HepG2 (cell line): ENCODE measurements around the gene ZBTB25. TPM values are rescaled to one million over a fixed set of nuclear protein-coding genes. Genes with fewer than 3 reads are reported as not detected.
A peak's percentile ranks its signal among the peaks of the same experiment; 100 is the strongest.

Experiments
- ATAC-seq: fragments of 200-7000 bp; cut with Tn5 transposase; 3 replicates; pipeline ENCODE4 v1.9.1; 2020; ENCODE audit warnings: mild to moderate bottlenecking, moderate library complexity
- BruUV-seq: library from RNA; stranded (reverse); fragments of 400-500 nt; replicated peaks from 2 replicates; lab custom pipeline; 2021; lab: Mats Ljungman, UMichigan
- CTCF ChIA-PET: fragments of 300-600 bp; formaldehyde crosslinking; extraction: SDS; loops from one replicate; lab custom pipeline; 2021; ENCODE audit warnings: low total read pairs, inconsistent platforms, low intra/inter-chr PET ratio; lab: Yijun Ruan, JAX
- POLR2A ChIA-PET: fragments of 350-600 bp; sonication (Branson Sonifier 250); formaldehyde crosslinking; loops from one replicate; lab custom pipeline; 2020; ENCODE audit warnings: antibody characterized with exemption, inconsistent platforms; lab: Yijun Ruan, JAX
- DNase-seq: peaks from one replicate; pipeline ENCODE4 v3.0.0-alpha.2; 2015; ENCODE audit warnings: low spot score
- FAIRE-seq: peaks from 3 replicates; lab custom pipeline; 2011; peaks lifted over from hg19 to GRCh38; lab: Jason Lieb, UNC
- H2AFZ ChIP-seq: one replicate; pipeline ENCODE4 v1.6.1; 2011; ENCODE audit warnings: low read length, inconsistent platforms
- H3K27ac ChIP-seq: fragments of 300-600 bp; 3 replicates; pipeline ENCODE4 v1.8.0; 2011; ENCODE audit warnings: mixed run types, mild to moderate bottlenecking, mixed read lengths, low read length, inconsistent platforms; ENCODE audit not compliant: insufficient read depth; ENCODE audit errors: extremely low read length
- H3K27me3 ChIP-seq, 2 experiments: fragments of 200-600 bp in 1 of 2; 2 replicates in 1 of 2; 3 replicates in 1 of 2; pipeline versions ENCODE4 v1.6.0 to v1.8.0; 2011; ENCODE audit warnings: low read length in 2 of 2, mild to moderate bottlenecking in 2 of 2, moderate library complexity in 2 of 2, inconsistent platforms in 1 of 2; ENCODE audit not compliant: insufficient read depth in 2 of 2, control insufficient read depth in 1 of 2
- H3K36me3 ChIP-seq, 2 experiments: fragments of 200-600 bp in 1 of 2; replicated peaks in 1 of 2; 2 replicates in 1 of 2; 3 replicates in 1 of 2; pipeline versions ENCODE4 v1.5.1 to v1.8.0; 2011; ENCODE audit warnings: low read length in 2 of 2, inconsistent platforms in 1 of 2; ENCODE audit not compliant: insufficient read depth in 2 of 2, control insufficient read depth in 1 of 2
- H3K4me1 ChIP-seq: 2 replicates; pipeline ENCODE4 v1.5.1; 2012; ENCODE audit warnings: low read length, inconsistent platforms; ENCODE audit not compliant: insufficient read depth
- H3K4me2 ChIP-seq: 2 replicates; pipeline ENCODE4 v1.6.0; 2011; ENCODE audit warnings: low read depth, low read length, inconsistent platforms
- H3K4me3 ChIP-seq, 3 experiments: fragments of 200-600 bp in 1 of 3; sonication (generic), shearing (Covaris generic) in 1 of 3; replicated peaks in 1 of 3; 2 replicates each; pipeline ENCODE4 v1.5.1; 2011 to 2016; ENCODE audit warnings: low read length in 3 of 3, inconsistent platforms in 2 of 3, low read depth in 2 of 3, mild to moderate bottlenecking in 2 of 3, control low read depth in 1 of 3, mixed read lengths in 1 of 3; ENCODE audit not compliant: insufficient read depth in 1 of 3
- H3K79me2 ChIP-seq: one replicate; pipeline ENCODE4 v1.6.1; 2011; ENCODE audit warnings: low read length, inconsistent platforms; ENCODE audit not compliant: insufficient read depth
- H3K9ac ChIP-seq: 2 replicates; pipeline ENCODE4 v1.6.0; 2011; ENCODE audit warnings: mild to moderate bottlenecking, low read depth, low read length, inconsistent platforms; ENCODE audit not compliant: insufficient read depth
- H3K9me3 ChIP-seq: 2 replicates; pipeline ENCODE4 v1.5.1; 2012; ENCODE audit warnings: mild to moderate bottlenecking, low read length
- H4K20me1 ChIP-seq: 2 replicates; pipeline ENCODE4 v1.6.0; 2011; ENCODE audit warnings: inconsistent platforms, mild to moderate bottlenecking, low read length, moderate library complexity; ENCODE audit not compliant: insufficient read depth
- CC2D1A ChIP-seq: sonication (generic); formaldehyde crosslinking; IDR thresholded peaks from 2 replicates; pipeline ENCODE4 v1.8.1; 2023; ENCODE audit warnings: mild to moderate bottlenecking, missing genetic modification reagents
- CEBPG ChIP-seq: IDR thresholded peaks from 2 replicates; pipeline ENCODE4 v1.6.1; 2016
- EHMT2 ChIP-seq: fragments of 200-600 bp; sonication (generic); IDR thresholded peaks from 2 replicates; pipeline ENCODE4 v1.7.0; 2017; ENCODE audit warnings: antibody characterized with exemption, low read depth, low read length, borderline replicate concordance
- HOXA7 ChIP-seq: sonication (generic); formaldehyde crosslinking; IDR thresholded peaks from 2 replicates; pipeline ENCODE4 v1.8.1; 2022; ENCODE audit warnings: mild to moderate bottlenecking, missing genetic modification reagents, moderate library complexity
- MED8 ChIP-seq: sonication (generic); formaldehyde crosslinking; IDR thresholded peaks from 2 replicates; pipeline ENCODE4 v1.8.1; 2023; ENCODE audit warnings: mild to moderate bottlenecking, missing genetic modification reagents; ENCODE audit not compliant: insufficient replicate concordance
- NONO ChIP-seq, 2 experiments: fragments of 450-650 bp in 1 of 2; sonication (generic) in 1 of 2; formaldehyde crosslinking in 1 of 2; IDR thresholded peaks in 1 of 2; conservative IDR thresholded peaks in 1 of 2; 2 replicates each; pipeline versions ENCODE4 v1.6.1 to v1.8.0; 2017 to 2022; ENCODE audit warnings: mild to moderate bottlenecking in 1 of 2, missing genetic modification reagents in 1 of 2, moderate library complexity in 1 of 2
- RFX1 ChIP-seq: fragments of 450-650 bp; IDR thresholded peaks from 2 replicates; pipeline ENCODE4 v1.6.1; 2017
- SALL2 ChIP-seq: sonication (generic); formaldehyde crosslinking; IDR thresholded peaks from 2 replicates; pipeline ENCODE4 v1.8.1; 2023; ENCODE audit warnings: mild to moderate bottlenecking, missing genetic modification reagents, inconsistent platforms
- SNAI1 ChIP-seq: sonication (generic); formaldehyde crosslinking; IDR thresholded peaks from 2 replicates; pipeline ENCODE4 v1.5.0; 2020; ENCODE audit warnings: mild to moderate bottlenecking, missing genetic modification reagents, borderline replicate concordance
- SOX13 ChIP-seq, 3 experiments: fragments of 450-650 bp in 1 of 3; sonication (generic) in 1 of 3; formaldehyde crosslinking in 1 of 3; IDR thresholded peaks in 2 of 3; conservative IDR thresholded peaks in 1 of 3; 2 replicates each; pipeline versions ENCODE4 v1.5.0 to v1.6.1; 2016 to 2020; ENCODE audit warnings: antibody characterized with exemption in 1 of 3, mild to moderate bottlenecking in 1 of 3, missing compliant biosample characterization in 1 of 3, missing genetic modification reagents in 1 of 3, moderate library complexity in 1 of 3
- TBL1XR1 ChIP-seq: fragments of 150-350 bp; IDR thresholded peaks from 2 replicates; pipeline ENCODE4 v1.6.1; 2014; ENCODE audit warnings: borderline replicate concordance, low read length; ENCODE audit not compliant: partially characterized antibody
- TP53 ChIP-seq: sonication (generic); formaldehyde crosslinking; conservative IDR thresholded peaks from 2 replicates; pipeline ENCODE4 v1.4.0; 2020; ENCODE audit warnings: missing genetic modification reagents
- ZC3H13 ChIP-seq: sonication (generic); formaldehyde crosslinking; IDR thresholded peaks from 2 replicates; pipeline ENCODE4 v1.8.1; 2023; ENCODE audit warnings: mild to moderate bottlenecking, missing genetic modification reagents, moderate library complexity
- ZFP41 ChIP-seq: sonication (generic); formaldehyde crosslinking; IDR thresholded peaks from 2 replicates; pipeline ENCODE4 v1.4.0; 2020; ENCODE audit warnings: mild to moderate bottlenecking, missing genetic modification reagents, borderline replicate concordance
- ZNF432 ChIP-seq: sonication (generic); formaldehyde crosslinking; IDR thresholded peaks from 2 replicates; pipeline ENCODE4 v1.5.0; 2020; ENCODE audit warnings: missing genetic modification reagents, mild to moderate bottlenecking, borderline replicate concordance
- ZNF577 ChIP-seq: sonication (generic); formaldehyde crosslinking; IDR thresholded peaks from 2 replicates; pipeline ENCODE4 v1.4.0; 2020; ENCODE audit warnings: mild to moderate bottlenecking, low read depth, missing genetic modification reagents, borderline replicate concordance
- WGBS: methylation state at CpG from one replicate; pipeline ENCODE4 v1.1.6; 2017; ENCODE audit warnings: low lambda C conversion rate; 5-methylcytosine and 5-hydroxymethylcytosine counted together
- in situ Hi-C: cut with HindIII; loops from 2 replicates; pipeline ENCODE4 v1.10.0; 2017; ENCODE audit warnings: low pct_unique_long_range_greater_than_20kb; ENCODE audit not compliant: extremely low pct_ligation_motif_present
- intact Hi-C: fragments of 100-400 bp; cut with micrococcal nuclease; formaldehyde crosslinking; loops from one replicate; pipeline ENCODE4 v1.10.0; 2022; ENCODE audit not compliant: unreplicated experiment
- polyA plus RNA-seq, 8 experiments: library from polyadenylated mRNA; depleted of rRNA in 3 of 8; stranded (reverse) in 7 of 8; unstranded in 1 of 8; fragments of >200 nt; fragmentation: Illumina TruSeq in 4 of 8; extraction: Trizol in 4 of 8; gene quantifications; 2 replicates each; pipeline versions ENCODE4 v1.2.1 to v1.2.3, GENCODE V29; 2011 to 2016; ENCODE audit warnings: low read depth in 4 of 8, missing spikeins in 1 of 8, mixed read lengths in 1 of 8; ENCODE audit not compliant: insufficient read depth in 1 of 8
- total RNA-seq, 5 experiments: library from RNA; depleted of rRNA; stranded (reverse); fragments of >200 nt; fragmentation: Illumina TruSeq; extraction: Trizol; gene quantifications; 2 replicates each; pipeline ENCODE4 v1.2.3, GENCODE V29; 2016; ENCODE audit warnings: low read depth in 1 of 5

ZBTB25 gene
- total and polyA plus RNA-seq, 2 of the 13 experiments (the other 11 are each of a cell fraction or from before 2014, with no cell fraction given), result 3.5 to 7.6 TPM

DNA sequence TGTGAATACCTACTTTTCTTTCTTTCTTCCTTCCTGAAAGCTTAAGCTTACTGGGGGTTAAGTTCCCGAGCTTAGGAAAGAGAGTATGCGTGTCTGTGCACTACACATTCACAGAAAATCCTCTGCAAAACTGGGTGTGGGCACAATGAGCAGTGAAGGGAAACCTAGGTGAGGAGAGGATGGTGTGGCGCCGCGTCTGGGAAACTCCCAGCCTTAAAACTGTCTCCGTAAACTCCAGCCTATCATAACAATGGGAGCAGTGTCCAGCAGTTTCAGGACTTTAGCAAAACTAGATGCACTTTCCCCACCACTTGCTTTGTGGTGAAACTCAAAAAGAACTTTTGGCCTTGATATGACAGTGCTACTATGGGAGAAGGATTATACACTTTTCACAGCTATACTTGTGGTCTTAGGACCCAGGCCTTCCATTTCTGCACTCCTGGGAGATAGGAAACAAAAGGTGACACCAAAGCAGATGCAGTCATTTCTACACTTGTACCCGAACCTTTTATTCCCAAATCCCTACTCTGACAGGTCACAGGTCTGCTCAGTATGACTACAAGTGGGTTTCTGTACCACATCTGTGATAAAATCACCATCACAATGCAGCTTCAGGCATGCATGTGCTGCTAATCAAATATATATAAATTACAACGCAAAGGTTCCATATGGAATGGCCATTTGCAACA is 27.9 kb downstream of the ZBTB25 start:
- Histone ChIP-seq H3K9me3 (no peaks in the 10 kb centered on the region), H3K79me2 (no peaks in the 10 kb centered on the region), H3K27ac (peak overlapping the region; percentile 19), H3K9ac (no peak overlapping the region), H2AFZ (no peak overlapping the region), H3K4me1 (peaks cover 8% of the 10 kb centered on the region), H3K27me3 (no peaks in the 10 kb centered on the region), H3K36me3 (no peaks in the 10 kb centered on the region; a peak in 1 of 5 replicates), H3K4me2 (peak overlapping the region; percentile 32), H4K20me1 (no peaks in the 10 kb centered on the region), H3K4me3 (no peak overlapping the region)
- ChIA-PET CTCF (no interaction called here), POLR2A (no interaction called here)
- 66% methylated on average over 8 of the region's 8 CpGs for WGBS
- FAIRE-seq, result no peak
- in situ Hi-C loops (loop anchor here (5.0 kb wide), 1 partner anchor 133 kb away; no protein-coding TSS in a partner anchor), intact Hi-C loops (no loop called here)
- TF ChIP-seq ZNF432 (CRISPR knock-in tag) (no peak), TBL1XR1 (no peak), TP53 (CRISPR knock-in tag) (no peak), MED8 (no peak), SOX13 (IDR thresholded peaks at IDR 0.05) (no peak), SOX13 (CRISPR knock-in tag; conservative IDR thresholded peaks at IDR 0.05 in 1 of 2, IDR thresholded peaks at IDR 0.05 in 1 of 2) (no peak), ZNF577 (CRISPR knock-in tag) (no peak), EHMT2 (no peak), ZFP41 (CRISPR knock-in tag) (no peak), ZC3H13 (CRISPR knock-in tag) (no peak), CEBPG (CRISPR knock-in tag) (no peak), RFX1 (no peak), CC2D1A (CRISPR knock-in tag) (no peak), SNAI1 (CRISPR knock-in tag) (no peak), HOXA7 (no peak), SALL2 (CRISPR knock-in tag) (no peak), NONO (IDR thresholded peaks at IDR 0.05) (no peak), NONO (CRISPR knock-in tag; conservative IDR thresholded peaks at IDR 0.05) (no peak)
- no TSS peak for BruUV-seq
- peak; percentile 44 for DNase-seq
- peak; percentile 82 for ATAC-seq
